ENCODE data around the gene CNGA4. TPM values are rescaled to one million over a fixed set of nuclear protein-coding genes. Genes with fewer than 3 reads are reported as not detected.

Gene CNGA4
- polyA plus RNA-seq, 3 donors, result 0.69 TPM; not detected in 2

GRCh38 chr11:6283453-6284023 lies 44.6 kb downstream of the CNGA4 start:
- Histone ChIP-seq H3K27me3 (ENCODE audit: control insufficient read depth in 2 of 2, insufficient read depth in 2 of 2, low read length in 2 of 2) (peaks cover 10 to 19% of the 10 kb centered on the region in 2 donors), H3K4me1 (ENCODE audit: control insufficient read depth in 1 of 2, insufficient read depth in 2 of 2, low read length in 2 of 2) (no peaks in the 10 kb centered on the region), H3K4me3 (replicated peaks in 1 of 3; ENCODE audit: low read depth in 2 of 3, low read length in 3 of 3) (no peak overlapping the region), H4K20me1 (ENCODE audit: insufficient read depth, low read length) (no peaks in the 10 kb centered on the region), H3K4me2 (replicated peaks; ENCODE audit: extremely low read depth, low read length, poor library complexity, severe bottlenecking) (no peak overlapping the region), H3K36me3 (replicated peaks in 1 of 2; ENCODE audit: control insufficient read depth in 1 of 2, insufficient read depth in 2 of 2, low read length in 2 of 2) (no peaks in the 10 kb centered on the region), H3K79me2 (ENCODE audit: insufficient read depth, low read length) (no peaks in the 10 kb centered on the region), H3K9me3 (replicated peaks in 1 of 2; ENCODE audit: control insufficient read depth in 1 of 2, insufficient read depth in 1 of 2, low read length in 2 of 2) (no peaks in the 10 kb centered on the region), H3K9ac (ENCODE audit: insufficient read depth, low read length, poor library complexity, severe bottlenecking) (no peak overlapping the region), H3K27ac (ENCODE audit: low read depth in 1 of 2, low read length in 2 of 2) (no peak overlapping the region), H2AFZ (ENCODE audit: insufficient read depth, low read depth, low read length, poor library complexity, severe bottlenecking) (no peak overlapping the region)
- Mint-ChIP-seq H3K27ac (no peak overlapping the region), H3K4me3 (no peak overlapping the region), H3K9me3 (peaks cover 0 to 11% (median 2%) of the 10 kb centered on the region in 7 donors), H3K27me3 (ENCODE audit: low read depth in 3 of 3) (peaks cover 31 to 41% (median 34%) of the 10 kb centered on the region in 3 donors), H3K4me1 (peaks cover 7% of the 10 kb centered on the region), H3K36me3 (no peaks in the 10 kb centered on the region)
- 75% methylated on average over 1 of the region's 4 CpGs for WGBS (ENCODE audit: insufficient coverage)
- no peak for DNase-seq
- TF ChIP-seq CTCF (IDR thresholded peaks at IDR 0.05), result no peak
- intact Hi-C loops (cut with micrococcal nuclease), result no loop called here

GRCh38 chr11:6284250-6284649 lies 45.4 kb downstream of the CNGA4 start:
- peaks cover 30 to 38% (median 37%) of the 10 kb centered on the region in 3 donors for H3K27me3 Mint-ChIP-seq (ENCODE audit: low read depth in 3 of 3)
- 93% methylated on average over 3 of the region's 3 CpGs for WGBS (ENCODE audit: insufficient coverage)
- no peak for TF ChIP-seq CTCF (IDR thresholded peaks at IDR 0.05)
- peaks cover 8% of the 10 kb centered on the region for H3K4me1 Mint-ChIP-seq
- Histone ChIP-seq H3K4me2 (replicated peaks; ENCODE audit: extremely low read depth, low read length, poor library complexity, severe bottlenecking) (no peak overlapping the region), H3K4me1 (ENCODE audit: control insufficient read depth in 1 of 2, insufficient read depth in 2 of 2, low read length in 2 of 2) (no peaks in the 10 kb centered on the region), H3K27ac (ENCODE audit: low read depth in 1 of 2, low read length in 2 of 2) (no peak overlapping the region), H3K9ac (ENCODE audit: insufficient read depth, low read length, poor library complexity, severe bottlenecking) (no peak overlapping the region), H4K20me1 (ENCODE audit: insufficient read depth, low read length) (no peaks in the 10 kb centered on the region), H2AFZ (ENCODE audit: insufficient read depth, low read depth, low read length, poor library complexity, severe bottlenecking) (no peak overlapping the region), H3K79me2 (ENCODE audit: insufficient read depth, low read length) (no peaks in the 10 kb centered on the region), H3K9me3 (replicated peaks in 1 of 2; ENCODE audit: control insufficient read depth in 1 of 2, insufficient read depth in 1 of 2, low read length in 2 of 2) (no peaks in the 10 kb centered on the region), H3K4me3 (replicated peaks in 1 of 3; ENCODE audit: low read depth in 2 of 3, low read length in 3 of 3) (no peak overlapping the region), H3K27me3 (ENCODE audit: control insufficient read depth in 2 of 2, insufficient read depth in 2 of 2, low read length in 2 of 2) (peaks cover 13 to 16% of the 10 kb centered on the region in 2 donors), H3K36me3 (replicated peaks in 1 of 2; ENCODE audit: control insufficient read depth in 1 of 2, insufficient read depth in 2 of 2, low read length in 2 of 2) (no peaks in the 10 kb centered on the region)
- DNase-seq, result no peak
- H3K9me3 Mint-ChIP-seq, result peaks cover 0 to 14% (median 2%) of the 10 kb centered on the region in 7 donors
- intact Hi-C loops (cut with micrococcal nuclease), result no loop called here
- H3K4me3 Mint-ChIP-seq, result no peak overlapping the region
- H3K36me3 Mint-ChIP-seq, result no peaks in the 10 kb centered on the region
- H3K27ac Mint-ChIP-seq, result no peak overlapping the region
